ENCODE measurements around the gene LARGE1.

DNA sequence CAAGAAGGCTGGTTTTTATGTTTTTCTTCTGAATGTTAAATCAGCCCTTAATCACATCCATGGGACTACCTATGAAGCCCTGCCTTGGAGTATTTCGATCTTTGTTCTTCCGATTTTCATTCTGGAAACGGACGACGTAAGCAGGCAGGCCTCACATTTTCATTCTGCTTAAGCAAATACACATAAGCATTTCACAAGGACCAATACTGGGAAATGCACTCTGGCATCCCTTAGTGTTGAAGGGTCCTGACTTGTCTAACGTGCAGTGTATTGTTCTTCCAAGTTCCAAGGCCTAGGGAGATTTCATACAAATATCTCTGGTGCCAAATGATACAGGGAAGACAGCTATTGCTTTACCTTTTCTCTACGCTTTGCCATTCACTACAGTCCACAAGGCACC, 143.8 kb downstream of the LARGE1 start:
- no peak for TF ChIP-seq JUND (IDR thresholded peaks at IDR 0.05)
- TF ChIP-seq, protein P1, sequence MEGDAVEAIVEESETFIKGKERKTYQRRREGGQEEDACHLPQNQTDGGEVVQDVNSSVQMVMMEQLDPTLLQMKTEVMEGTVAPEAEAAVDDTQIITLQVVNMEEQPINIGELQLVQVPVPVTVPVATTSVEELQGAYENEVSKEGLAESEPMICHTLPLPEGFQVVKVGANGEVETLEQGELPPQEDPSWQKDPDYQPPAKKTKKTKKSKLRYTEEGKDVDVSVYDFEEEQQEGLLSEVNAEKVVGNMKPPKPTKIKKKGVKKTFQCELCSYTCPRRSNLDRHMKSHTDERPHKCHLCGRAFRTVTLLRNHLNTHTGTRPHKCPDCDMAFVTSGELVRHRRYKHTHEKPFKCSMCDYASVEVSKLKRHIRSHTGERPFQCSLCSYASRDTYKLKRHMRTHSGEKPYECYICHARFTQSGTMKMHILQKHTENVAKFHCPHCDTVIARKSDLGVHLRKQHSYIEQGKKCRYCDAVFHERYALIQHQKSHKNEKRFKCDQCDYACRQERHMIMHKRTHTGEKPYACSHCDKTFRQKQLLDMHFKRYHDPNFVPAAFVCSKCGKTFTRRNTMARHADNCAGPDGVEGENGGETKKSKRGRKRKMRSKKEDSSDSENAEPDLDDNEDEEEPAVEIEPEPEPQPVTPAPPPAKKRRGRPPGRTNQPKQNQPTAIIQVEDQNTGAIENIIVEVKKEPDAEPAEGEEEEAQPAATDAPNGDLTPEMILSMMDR (IDR thresholded peaks at IDR 0.05 in 2 of 3, conservative IDR thresholded peaks at IDR 0.05 in 1 of 3; ENCODE audit: borderline replicate concordance in 1 of 3, insufficient read depth in 1 of 3, low read depth in 2 of 3, low read length in 2 of 3): no peak
